NAMALWA (cell line): ENCODE measurements around the gene DES.
A peak's percentile ranks its signal among the peaks of the same experiment; 100 is the strongest.

ENCODE experiments used
- DNase-seq: peaks from one replicate; pipeline ENCODE4 v3.0.0-alpha.2; 2015; ENCODE audit warnings: low spot score

The DES gene

GRCh38 chr2:219474285-219475060, 56.3 kb downstream of the DES start:
- DNase-seq = no peak

DNA sequence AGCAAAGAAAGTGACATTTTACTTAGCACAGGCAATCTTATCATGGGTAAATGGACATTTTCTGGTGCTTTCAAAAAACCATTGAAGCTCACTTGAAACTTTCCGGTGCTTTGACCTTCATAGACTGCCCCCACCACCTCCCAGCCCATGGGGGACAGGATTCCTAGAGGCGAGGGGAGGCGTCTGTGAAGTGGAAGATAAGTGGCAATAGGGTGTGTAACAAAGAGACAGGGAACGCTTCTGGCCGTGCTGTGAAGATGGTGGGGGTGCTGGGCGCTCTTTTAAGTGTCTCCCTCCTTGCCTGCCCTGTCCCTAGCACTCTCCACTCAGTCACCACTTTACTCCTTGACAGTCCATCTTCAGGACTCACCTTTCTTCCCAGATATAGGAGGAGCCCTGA, 57.1 kb downstream of the DES start:
- DNase-seq = no peak

GRCh38 chr2:219475697-219476651, 57.8 kb downstream of the DES start:
- DNase-seq = peak; percentile 70
